Ramos (cell line): ENCODE data around the gene KLHL35.
"Not testable (repeated sequence)": the region's sequence is repeated elsewhere in the genome, so short reads cannot be mapped to it uniquely, and the experiment has no call there.

Source experiments
- in situ Hi-C: fragments of 300-500 bp; cut with MboI; formaldehyde crosslinking; loops from one replicate; pipeline ENCODE4 v1.14.3; 2022; ENCODE audit warnings: low sequenced_read_pairs; ENCODE audit not compliant: unreplicated experiment

The KLHL35 gene

GRCh38 chr11:75428281-75428724 is 4.7 kb downstream of the KLHL35 start:
- in situ Hi-C loops: no loop called here

GRCh38 chr11:75427181-75427580 is 5.8 kb downstream of the KLHL35 start:
- in situ Hi-C loops: no loop called here

- in situ Hi-C loops: no loop called here
Measured at GRCh38 chr11:75426720-75427086, 6.3 kb downstream of the KLHL35 start.

- in situ Hi-C loops: no loop called here
Measured at GRCh38 chr11:75425422-75425821, 7.6 kb downstream of the KLHL35 start.

GRCh38 chr11:75424396-75424795 is 8.6 kb downstream of the KLHL35 start:
- in situ Hi-C loops: no loop called here

GRCh38 chr11:75423721-75424120 is 9.3 kb downstream of the KLHL35 start:
- in situ Hi-C loops: no loop called here

- in situ Hi-C loops: no loop called here
Measured at GRCh38 chr11:75422248-75423231, 10.5 kb downstream of the KLHL35 start.

- in situ Hi-C loops: no loop called here
Measured at GRCh38 chr11:75421902-75422247, 11.1 kb downstream of the KLHL35 start.

- in situ Hi-C loops: no loop called here
Measured at GRCh38 chr11:75421035-75421602, 11.9 kb downstream of the KLHL35 start.

- in situ Hi-C loops: no loop called here
Measured at GRCh38 chr11:75420224-75421034, 12.6 kb downstream of the KLHL35 start.

GRCh38 chr11:75413864-75414263 is 19.1 kb downstream of the KLHL35 start:
- in situ Hi-C loops: no loop called here

GRCh38 chr11:75413146-75413545 is 19.9 kb downstream of the KLHL35 start:
- in situ Hi-C loops: not testable (repeated sequence)

GRCh38 chr11:75409971-75410370 is 23.0 kb downstream of the KLHL35 start:
- in situ Hi-C loops: not testable (repeated sequence)

- in situ Hi-C loops: no loop called here
Measured at GRCh38 chr11:75408957-75409219, 24.1 kb downstream of the KLHL35 start.

GRCh38 chr11:75406338-75406777 is 26.6 kb downstream of the KLHL35 start:
- in situ Hi-C loops: no loop called here

- in situ Hi-C loops: no loop called here
Measured at GRCh38 chr11:75403983-75404658, 28.9 kb downstream of the KLHL35 start.

- in situ Hi-C loops: no loop called here
Measured at GRCh38 chr11:75403037-75403436, 30.0 kb downstream of the KLHL35 start.

GRCh38 chr11:75402002-75402773 is 30.8 kb downstream of the KLHL35 start:
- in situ Hi-C loops: no loop called here

- in situ Hi-C loops: no loop called here
Measured at GRCh38 chr11:75400146-75400865, 32.7 kb downstream of the KLHL35 start.
